ENCODE results near the gene GPR148. TPM values are rescaled to one million over a fixed set of nuclear protein-coding genes. Genes with fewer than 3 reads are reported as not detected.

Gene GPR148
- total RNA-seq, 3 donors from 2014 or later, result not detected

- no peak for DNase-seq
- H3K4me1 Mint-ChIP-seq (ENCODE audit: low read depth), result no peaks in the 10 kb centered on the region
- H3K27me3 Mint-ChIP-seq (ENCODE audit: low read depth), result peaks cover 4% of the 10 kb centered on the region
- H3K9me3 Mint-ChIP-seq, result peaks cover 12% of the 10 kb centered on the region
- no peak for ATAC-seq
- H3K36me3 Mint-ChIP-seq (ENCODE audit: insufficient read depth), result no peaks in the 10 kb centered on the region
- no peak overlapping the region for H3K4me3 Mint-ChIP-seq
These were observed 6.3 kb downstream of the GPR148 start for GRCh38 chr2:130735200-130735599.

GRCh38 chr2:130736487-130736886 is 7.6 kb downstream of the GPR148 start:
- no peak for ATAC-seq

GRCh38 chr2:130737592-130737991 is 8.7 kb downstream of the GPR148 start:
- Mint-ChIP-seq H3K27me3 (ENCODE audit: low read depth) (peaks cover 4% of the 10 kb centered on the region), H3K36me3 (ENCODE audit: insufficient read depth) (no peaks in the 10 kb centered on the region), H3K9me3 (peaks cover 12% of the 10 kb centered on the region), H3K4me3 (no peak overlapping the region), H3K4me1 (ENCODE audit: low read depth) (no peaks in the 10 kb centered on the region)
- ATAC-seq, result no peak
- no peak for DNase-seq

More at GRCh38 chr2:130736487-130736886, 7.6 kb downstream of the GPR148 start:
- no peak for DNase-seq
- Mint-ChIP-seq H3K27me3 (ENCODE audit: low read depth) (peaks cover 4% of the 10 kb centered on the region), H3K36me3 (ENCODE audit: insufficient read depth) (no peaks in the 10 kb centered on the region), H3K4me1 (ENCODE audit: low read depth) (no peaks in the 10 kb centered on the region), H3K9me3 (peaks cover 12% of the 10 kb centered on the region), H3K4me3 (no peak overlapping the region)

GRCh38 chr2:130740671-130741070 is 11.8 kb downstream of the GPR148 start:
- DNase-seq (no peak), ATAC-seq (no peak)
- Mint-ChIP-seq H3K9me3 (peaks cover 4% of the 10 kb centered on the region), H3K36me3 (ENCODE audit: insufficient read depth) (no peaks in the 10 kb centered on the region), H3K27me3 (ENCODE audit: low read depth) (peaks cover 16% of the 10 kb centered on the region), H3K4me3 (no peak overlapping the region), H3K4me1 (ENCODE audit: low read depth) (no peaks in the 10 kb centered on the region)

- Mint-ChIP-seq H3K36me3 (ENCODE audit: insufficient read depth) (no peaks in the 10 kb centered on the region), H3K9me3 (peaks cover 4% of the 10 kb centered on the region), H3K4me3 (no peak overlapping the region), H3K4me1 (ENCODE audit: low read depth) (no peaks in the 10 kb centered on the region), H3K27me3 (ENCODE audit: low read depth) (peaks cover 16% of the 10 kb centered on the region)
- DNase-seq, result no peak
- no peak for ATAC-seq
These were observed 14.4 kb downstream of the GPR148 start for GRCh38 chr2:130743278-130743677.

GRCh38 chr2:130744287-130745117 is 15.6 kb downstream of the GPR148 start:
- Mint-ChIP-seq H3K4me3 (no peak overlapping the region), H3K36me3 (ENCODE audit: insufficient read depth) (no peaks in the 10 kb centered on the region), H3K27me3 (ENCODE audit: low read depth) (peaks cover 16% of the 10 kb centered on the region), H3K4me1 (ENCODE audit: low read depth) (no peaks in the 10 kb centered on the region), H3K9me3 (peaks cover 4% of the 10 kb centered on the region)
- DNase-seq (no peak), ATAC-seq (no peak)

GRCh38 chr2:130749078-130749477 is 20.2 kb downstream of the GPR148 start:
- no peaks in the 10 kb centered on the region for H3K4me1 Mint-ChIP-seq (ENCODE audit: low read depth)
- H3K27me3 Mint-ChIP-seq (ENCODE audit: low read depth), result peaks cover 34% of the 10 kb centered on the region
- DNase-seq, result no peak
- H3K4me3 Mint-ChIP-seq, result no peak overlapping the region
- ATAC-seq, result no peak
- no peaks in the 10 kb centered on the region for H3K36me3 Mint-ChIP-seq (ENCODE audit: insufficient read depth)
- H3K9me3 Mint-ChIP-seq, result peaks cover 4% of the 10 kb centered on the region

GRCh38 chr2:130749641-130750040 is 20.8 kb downstream of the GPR148 start:
- Mint-ChIP-seq H3K9me3 (peaks cover 4% of the 10 kb centered on the region), H3K36me3 (ENCODE audit: insufficient read depth) (no peaks in the 10 kb centered on the region), H3K27me3 (ENCODE audit: low read depth) (peaks cover 33% of the 10 kb centered on the region), H3K4me3 (no peak overlapping the region), H3K4me1 (ENCODE audit: low read depth) (peaks cover under 1% of the 10 kb centered on the region)
- ATAC-seq, result no peak
- no peak for DNase-seq

GRCh38 chr2:130754811-130755210 is 25.9 kb downstream of the GPR148 start:
- no peaks in the 10 kb centered on the region for H3K9me3 Mint-ChIP-seq
- no peak for DNase-seq
- H3K27me3 Mint-ChIP-seq (ENCODE audit: low read depth), result peaks cover 58% of the 10 kb centered on the region
- ATAC-seq, result no peak
- H3K4me3 Mint-ChIP-seq, result peak overlapping the region; percentile 29
- peaks cover 9% of the 10 kb centered on the region for H3K4me1 Mint-ChIP-seq (ENCODE audit: low read depth)
- H3K36me3 Mint-ChIP-seq (ENCODE audit: insufficient read depth), result peaks cover 1% of the 10 kb centered on the region

GRCh38 chr2:130755256-130756052 is 26.6 kb downstream of the GPR148 start, which contains the start of gene AMER3:
TSS of gene AMER3 (plus strand) at chr2:130755540. CDS start at chr2:130762073, 6,533 bp downstream.
- peak within 1 kb of the TSS; percentile 29 for H3K4me3 Mint-ChIP-seq
- DNase-seq, result no peak
- H3K27me3 Mint-ChIP-seq (ENCODE audit: low read depth), result peaks cover 60% of the 10 kb centered on the region
- peaks cover 1% of the 10 kb centered on the region for H3K36me3 Mint-ChIP-seq (ENCODE audit: insufficient read depth)
- H3K4me1 Mint-ChIP-seq (ENCODE audit: low read depth), result peaks cover 9% of the 10 kb centered on the region
- H3K9me3 Mint-ChIP-seq, result no peaks in the 10 kb centered on the region
- peak; percentile 19 to 26 for ATAC-seq

- H3K4me3 Mint-ChIP-seq, result peak overlapping the region; percentile 26
- peak; percentile 86 to 92 for ATAC-seq
- peaks cover 1% of the 10 kb centered on the region for H3K36me3 Mint-ChIP-seq (ENCODE audit: insufficient read depth)
These were observed 27.4 kb downstream of the GPR148 start for GRCh38 chr2:130756053-130756873.

GRCh38 chr2:130756874-130757668 is 28.2 kb downstream of the GPR148 start:
- Mint-ChIP-seq H3K36me3 (ENCODE audit: insufficient read depth) (peaks cover 1% of the 10 kb centered on the region), H3K4me1 (ENCODE audit: low read depth) (peaks cover 9% of the 10 kb centered on the region), H3K9me3 (no peaks in the 10 kb centered on the region), H3K27me3 (ENCODE audit: low read depth) (peaks cover 66% of the 10 kb centered on the region), H3K4me3 (peak overlapping the region; percentile 7)
- no peak for DNase-seq
- ATAC-seq, result no peak

More at GRCh38 chr2:130756053-130756873, 27.4 kb downstream of the GPR148 start:
- no peak for DNase-seq
- Mint-ChIP-seq H3K27me3 (ENCODE audit: low read depth) (peaks cover 61% of the 10 kb centered on the region), H3K9me3 (no peaks in the 10 kb centered on the region), H3K4me1 (ENCODE audit: low read depth) (peaks cover 9% of the 10 kb centered on the region)
